ENCODE measurements around the gene DOCK8. TPM values are rescaled to one million over a fixed set of nuclear protein-coding genes. Genes with fewer than 3 reads are reported as not detected.

Gene DOCK8
- total RNA-seq, 4 donors from 2014 or later = 18.1 to 33.3 (median 28.6) TPM

GRCh38 chr9:353077-353476 is 138.4 kb downstream of the DOCK8 start:
- DNase-seq (ENCODE audit: low spot score) = no peak
- TF ChIP-seq CTCF (IDR thresholded peaks at IDR 0.05) = no peak
- no peak for ATAC-seq (ENCODE audit: low FRiP score)

- no peak for DNase-seq (ENCODE audit: low spot score)
- no peak for TF ChIP-seq CTCF (IDR thresholded peaks at IDR 0.05)
- ATAC-seq (ENCODE audit: low FRiP score) = no peak
Observed at GRCh38 chr9:354453-354852, 139.8 kb downstream of the DOCK8 start.

- no peak for TF ChIP-seq CTCF (IDR thresholded peaks at IDR 0.05)
- no peak for DNase-seq (ENCODE audit: low spot score)
- ATAC-seq (ENCODE audit: low FRiP score) = no peak
Observed at GRCh38 chr9:357560-357959, 142.9 kb downstream of the DOCK8 start.

GRCh38 chr9:362561-363273 is 148.1 kb downstream of the DOCK8 start:
- no peak for DNase-seq (ENCODE audit: low spot score)
- ATAC-seq (ENCODE audit: low FRiP score) = no peak
- no peak for TF ChIP-seq CTCF (IDR thresholded peaks at IDR 0.05)

- ATAC-seq (ENCODE audit: low FRiP score) (no peak), DNase-seq (ENCODE audit: low spot score) (no peak)
- no peak for TF ChIP-seq CTCF (IDR thresholded peaks at IDR 0.05)
Observed at GRCh38 chr9:363274-363612, 148.6 kb downstream of the DOCK8 start.

GRCh38 chr9:365436-365835 is 150.8 kb downstream of the DOCK8 start:
- DNase-seq (ENCODE audit: low spot score) (no peak), ATAC-seq (ENCODE audit: low FRiP score) (no peak)
- no peak for TF ChIP-seq CTCF (IDR thresholded peaks at IDR 0.05)

GRCh38 chr9:366620-367019 is 152.0 kb downstream of the DOCK8 start:
- ATAC-seq (ENCODE audit: low FRiP score) (no peak), DNase-seq (ENCODE audit: low spot score) (no peak)
- no peak for TF ChIP-seq CTCF (IDR thresholded peaks at IDR 0.05)
